Adrenal gland (tissue), 5 donors: Measurements from ENCODE around the gene NCMAP.

Experiments
- POLR2A ChIP-seq, 2 donors: fragments of 450-650 bp; IDR thresholded peaks; one replicate each; pipeline ENCODE4 v1.6.1; 2017; ENCODE audit warnings: antibody characterized with exemption in 2 of 2, mild to moderate bottlenecking in 2 of 2, moderate library complexity in 1 of 2
- TF ChIP-seq, protein P1 (sequence below), 6 experiments: fragments of 450-650 bp in 4 of 6; fragments of 200-600 bp in 2 of 6; sonication (generic) in 1 of 6; IDR thresholded peaks; 1 replicate in 5 of 6; 2 replicates in 1 of 6; pipeline versions ENCODE4 v1.5.1 to v1.8.0; 2016 to 2021; ENCODE audit warnings: antibody characterized with exemption in 6 of 6, mild to moderate bottlenecking in 2 of 6, moderate library complexity in 1 of 6
- donor health status: DM: no; HTN: no; CAD: no.

DNA sequence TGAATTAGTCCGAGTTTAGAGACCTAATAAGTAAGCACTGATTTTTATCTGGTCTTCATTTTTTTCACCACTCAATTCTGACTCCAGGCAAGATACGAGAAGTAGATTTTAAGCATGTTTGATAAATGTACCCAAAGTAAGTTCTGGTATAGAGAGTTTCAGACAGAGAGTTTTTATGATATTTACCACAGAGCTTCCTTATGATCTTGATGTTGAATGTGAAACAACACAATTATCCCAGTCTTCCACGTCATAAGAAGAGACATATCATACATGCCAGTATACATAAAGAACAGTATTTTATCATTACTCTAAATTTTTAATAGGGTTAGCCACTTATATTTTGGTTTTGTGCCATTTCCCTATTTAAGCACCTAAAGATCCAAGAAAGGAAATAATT, 7.8 kb upstream of the NCMAP start:
- TF ChIP-seq, protein P1, sequence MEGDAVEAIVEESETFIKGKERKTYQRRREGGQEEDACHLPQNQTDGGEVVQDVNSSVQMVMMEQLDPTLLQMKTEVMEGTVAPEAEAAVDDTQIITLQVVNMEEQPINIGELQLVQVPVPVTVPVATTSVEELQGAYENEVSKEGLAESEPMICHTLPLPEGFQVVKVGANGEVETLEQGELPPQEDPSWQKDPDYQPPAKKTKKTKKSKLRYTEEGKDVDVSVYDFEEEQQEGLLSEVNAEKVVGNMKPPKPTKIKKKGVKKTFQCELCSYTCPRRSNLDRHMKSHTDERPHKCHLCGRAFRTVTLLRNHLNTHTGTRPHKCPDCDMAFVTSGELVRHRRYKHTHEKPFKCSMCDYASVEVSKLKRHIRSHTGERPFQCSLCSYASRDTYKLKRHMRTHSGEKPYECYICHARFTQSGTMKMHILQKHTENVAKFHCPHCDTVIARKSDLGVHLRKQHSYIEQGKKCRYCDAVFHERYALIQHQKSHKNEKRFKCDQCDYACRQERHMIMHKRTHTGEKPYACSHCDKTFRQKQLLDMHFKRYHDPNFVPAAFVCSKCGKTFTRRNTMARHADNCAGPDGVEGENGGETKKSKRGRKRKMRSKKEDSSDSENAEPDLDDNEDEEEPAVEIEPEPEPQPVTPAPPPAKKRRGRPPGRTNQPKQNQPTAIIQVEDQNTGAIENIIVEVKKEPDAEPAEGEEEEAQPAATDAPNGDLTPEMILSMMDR (IDR thresholded peaks at IDR 0.05), result no peak
- no peak for TF ChIP-seq POLR2A (IDR thresholded peaks at IDR 0.05)
